ENCODE results near the gene FUOM.

DNA sequence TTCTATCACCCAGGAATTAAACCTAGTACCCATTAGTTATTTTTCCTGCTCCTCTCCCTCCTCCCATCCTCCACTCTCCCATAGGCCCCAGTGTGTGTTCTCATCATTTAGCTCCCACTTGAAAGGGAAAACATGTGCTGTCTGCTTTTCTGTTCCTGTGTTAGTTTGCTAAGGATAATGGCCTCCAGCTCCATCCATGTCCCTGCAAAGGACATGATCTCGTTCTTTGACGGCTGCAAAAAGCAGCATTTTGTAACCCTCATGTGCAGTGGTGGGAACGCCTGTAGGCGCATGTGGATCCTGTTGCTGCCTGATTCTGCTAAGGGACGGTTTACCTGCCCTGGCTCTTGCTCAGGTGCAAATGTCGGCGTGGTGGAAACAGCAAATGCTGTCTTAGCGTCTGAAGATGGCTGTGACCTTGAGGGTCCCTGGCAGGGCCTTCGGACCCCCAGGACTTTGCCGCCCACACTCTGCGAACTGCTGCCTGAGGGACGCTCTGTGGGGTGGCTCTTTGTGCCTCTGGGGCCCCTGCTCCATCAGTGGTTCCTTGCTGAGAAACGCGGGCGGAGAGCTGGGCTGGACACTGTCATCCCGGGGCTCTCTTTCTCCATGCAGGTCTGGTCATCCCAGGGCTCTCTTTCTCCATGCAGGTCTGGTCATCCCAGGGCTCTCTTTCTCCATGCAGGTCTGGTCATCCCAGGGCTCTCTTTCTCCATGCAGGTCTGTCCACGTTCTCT lies 30.6 kb upstream of the FUOM start:
- TF ChIP-seq, protein P1, sequence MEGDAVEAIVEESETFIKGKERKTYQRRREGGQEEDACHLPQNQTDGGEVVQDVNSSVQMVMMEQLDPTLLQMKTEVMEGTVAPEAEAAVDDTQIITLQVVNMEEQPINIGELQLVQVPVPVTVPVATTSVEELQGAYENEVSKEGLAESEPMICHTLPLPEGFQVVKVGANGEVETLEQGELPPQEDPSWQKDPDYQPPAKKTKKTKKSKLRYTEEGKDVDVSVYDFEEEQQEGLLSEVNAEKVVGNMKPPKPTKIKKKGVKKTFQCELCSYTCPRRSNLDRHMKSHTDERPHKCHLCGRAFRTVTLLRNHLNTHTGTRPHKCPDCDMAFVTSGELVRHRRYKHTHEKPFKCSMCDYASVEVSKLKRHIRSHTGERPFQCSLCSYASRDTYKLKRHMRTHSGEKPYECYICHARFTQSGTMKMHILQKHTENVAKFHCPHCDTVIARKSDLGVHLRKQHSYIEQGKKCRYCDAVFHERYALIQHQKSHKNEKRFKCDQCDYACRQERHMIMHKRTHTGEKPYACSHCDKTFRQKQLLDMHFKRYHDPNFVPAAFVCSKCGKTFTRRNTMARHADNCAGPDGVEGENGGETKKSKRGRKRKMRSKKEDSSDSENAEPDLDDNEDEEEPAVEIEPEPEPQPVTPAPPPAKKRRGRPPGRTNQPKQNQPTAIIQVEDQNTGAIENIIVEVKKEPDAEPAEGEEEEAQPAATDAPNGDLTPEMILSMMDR (IDR thresholded peaks at IDR 0.05): no peak
- no peak for TF ChIP-seq EZH2phosphoT487 (IDR thresholded peaks at IDR 0.05)

All from neural progenitor cell (in vitro differentiated cells).